SK-N-SH treated with all-trans-retinoic acid at 6 μM for 48 hours (cell line): ENCODE measurements around the gene ASCL2.

Source experiments
- ATAC-seq: fragments of 200-7000 bp; cut with Tn5 transposase; 3 replicates; pipeline ENCODE4 v1.9.1; 2020; ENCODE audit warnings: mild to moderate bottlenecking, moderate library complexity
- BACH2 ChIP-seq: fragments of 250-450 bp; sonication (Bioruptor Pico); IDR thresholded peaks from 2 replicates; pipeline ENCODE4 v1.9.0; 2021; ENCODE audit warnings: mild to moderate bottlenecking, borderline replicate concordance
- CREB5 ChIP-seq: fragments of 250-450 bp; sonication (Bioruptor Pico); IDR thresholded peaks from 2 replicates; pipeline ENCODE4 v1.5.1; 2020; ENCODE audit warnings: low read depth, mild to moderate bottlenecking, moderate library complexity
- CSDC2 ChIP-seq: fragments of 250-450 bp; sonication (Bioruptor Pico); IDR thresholded peaks from 2 replicates; pipeline ENCODE4 v1.5.0; 2020; ENCODE audit warnings: mild to moderate bottlenecking, moderate library complexity
- ESRRG ChIP-seq: fragments of 250-450 bp; sonication (Bioruptor Pico); IDR thresholded peaks from 2 replicates; pipeline ENCODE4 v1.6.1; 2021; ENCODE audit warnings: mild to moderate bottlenecking
- GLIS3 ChIP-seq: fragments of 250-450 bp; sonication (Bioruptor Pico); IDR thresholded peaks from 2 replicates; pipeline ENCODE4 v1.5.0; 2020; ENCODE audit warnings: mild to moderate bottlenecking, moderate library complexity
- OSR1 ChIP-seq: fragments of 250-450 bp; sonication (Bioruptor Pico); IDR thresholded peaks from 2 replicates; pipeline ENCODE4 v1.8.0; 2022; ENCODE audit warnings: moderate library complexity, mild to moderate bottlenecking, inconsistent platforms
- PATZ1 ChIP-seq: fragments of 250-450 bp; sonication (Bioruptor Pico); IDR thresholded peaks from 2 replicates; pipeline ENCODE4 v1.8.0; 2020; ENCODE audit warnings: mild to moderate bottlenecking, moderate library complexity, borderline replicate concordance
- POU6F1 ChIP-seq: fragments of 250-450 bp; sonication (Bioruptor Pico); IDR thresholded peaks from 2 replicates; pipeline ENCODE4 v1.8.0; 2021; ENCODE audit warnings: low read depth, mild to moderate bottlenecking, moderate library complexity, borderline replicate concordance
- PPARA ChIP-seq: fragments of 250-450 bp; sonication (Bioruptor Pico); IDR thresholded peaks from 2 replicates; pipeline ENCODE4 v1.5.0; 2020; ENCODE audit warnings: mild to moderate bottlenecking, borderline replicate concordance
- RARB ChIP-seq: fragments of 250-450 bp; sonication (Bioruptor Pico); IDR thresholded peaks from 2 replicates; pipeline ENCODE4 v1.8.0; 2021; ENCODE audit warnings: mild to moderate bottlenecking, moderate library complexity
- TCF4 ChIP-seq: fragments of 250-450 bp; sonication (Bioruptor Pico); IDR thresholded peaks from 2 replicates; pipeline ENCODE4 v1.8.0; 2021; ENCODE audit warnings: mild to moderate bottlenecking, moderate library complexity, borderline replicate concordance
- TOX ChIP-seq: fragments of 250-450 bp; sonication (Bioruptor Pico); IDR thresholded peaks from 2 replicates; pipeline ENCODE4 v1.8.0; 2021; ENCODE audit warnings: mild to moderate bottlenecking, moderate library complexity, borderline replicate concordance
- TSHZ2 ChIP-seq: fragments of 250-450 bp; sonication (Bioruptor Pico); IDR thresholded peaks from 2 replicates; pipeline ENCODE4 v1.5.0; 2020; ENCODE audit warnings: mild to moderate bottlenecking, moderate library complexity
- ZC3H10 ChIP-seq: fragments of 250-450 bp; sonication (Bioruptor Pico); IDR thresholded peaks from 2 replicates; pipeline ENCODE4 v1.5.1; 2021; ENCODE audit warnings: mild to moderate bottlenecking, moderate library complexity
- ZFP3 ChIP-seq: fragments of 250-450 bp; sonication (Bioruptor Pico); IDR thresholded peaks from 2 replicates; pipeline ENCODE4 v1.5.0; 2020; ENCODE audit warnings: mild to moderate bottlenecking, moderate library complexity
- ZFP30 ChIP-seq: fragments of 450-650 bp; formaldehyde crosslinking; IDR thresholded peaks from 2 replicates; pipeline ENCODE4 v1.5.0; 2022; ENCODE audit warnings: mild to moderate bottlenecking, moderate library complexity
- ZNF565 ChIP-seq: fragments of 450-650 bp; formaldehyde crosslinking; conservative IDR thresholded peaks from 2 replicates; pipeline ENCODE4 v1.5.0; 2020; ENCODE audit warnings: low read depth, mild to moderate bottlenecking, moderate library complexity
- ZNF70 ChIP-seq: fragments of 450-650 bp; formaldehyde crosslinking; IDR thresholded peaks from 2 replicates; pipeline ENCODE4 v1.5.0; 2020; ENCODE audit warnings: mild to moderate bottlenecking, moderate library complexity
- ZNF8 ChIP-seq: fragments of 450-650 bp; formaldehyde crosslinking; IDR thresholded peaks from 2 replicates; pipeline ENCODE4 v1.5.0; 2020; ENCODE audit warnings: mild to moderate bottlenecking, moderate library complexity

Gene ASCL2

GRCh38 chr11:2280208-2280607 is 9.8 kb upstream of the ASCL2 start (continued):
- TF ChIP-seq GLIS3 (CRISPR knock-in tag) (no peak), TCF4 (CRISPR knock-in tag) (no peak)

- no peak for TF ChIP-seq ZFP3 (CRISPR knock-in tag)
- TF ChIP-seq OSR1 (CRISPR knock-in tag): no peak
- TF ChIP-seq ZNF565: no peak
- TF ChIP-seq CREB5 (CRISPR knock-in tag): no peak
- TF ChIP-seq PATZ1: no peak
- TF ChIP-seq TSHZ2: no peak
- no peak for TF ChIP-seq ZNF70 (CRISPR knock-in tag)
- TF ChIP-seq RARB (CRISPR knock-in tag): no peak
- TF ChIP-seq TCF4 (CRISPR knock-in tag): no peak
- no peak for TF ChIP-seq ZNF8 (CRISPR knock-in tag)
- TF ChIP-seq ZC3H10 (CRISPR knock-in tag): no peak
- TF ChIP-seq TOX (CRISPR knock-in tag): no peak
- TF ChIP-seq CSDC2: no peak
- TF ChIP-seq PPARA: no peak
- no peak for ATAC-seq
Measured at GRCh38 chr11:2277933-2278523, 7.6 kb upstream of the ASCL2 start.

- no peak; the same call in 2 of the 3 replicates for ATAC-seq
- TF ChIP-seq ZC3H10 (CRISPR knock-in tag): no peak
- no peak for TF ChIP-seq OSR1 (CRISPR knock-in tag)
- no peak for TF ChIP-seq ZNF70 (CRISPR knock-in tag)
- no peak for TF ChIP-seq ZNF8 (CRISPR knock-in tag)
- no peak for TF ChIP-seq TOX (CRISPR knock-in tag)
- TF ChIP-seq ZFP30: no peak
- no peak for TF ChIP-seq PPARA
- TF ChIP-seq POU6F1 (CRISPR knock-in tag): no peak
- TF ChIP-seq TCF4 (CRISPR knock-in tag): no peak
- no peak for TF ChIP-seq RARB (CRISPR knock-in tag)
- TF ChIP-seq PATZ1: no peak
- TF ChIP-seq ZFP3 (CRISPR knock-in tag): no peak
- TF ChIP-seq ZNF565: no peak
- TF ChIP-seq CREB5 (CRISPR knock-in tag): no peak
- TF ChIP-seq BACH2 (CRISPR knock-in tag): no peak
- TF ChIP-seq ESRRG: no peak
Measured at GRCh38 chr11:2277008-2277346, 6.6 kb upstream of the ASCL2 start.
